ENCODE results near the gene ATRIP. TPM values are rescaled to one million over a fixed set of nuclear protein-coding genes. Genes with fewer than 3 reads are reported as not detected.
A peak's percentile ranks its signal among the peaks of the same experiment; 100 is the strongest.
"Not testable (repeated sequence)": the region's sequence is repeated elsewhere in the genome, so short reads cannot be mapped to it uniquely, and the experiment has no call there.

The ATRIP gene
- total and polyA plus RNA-seq, 11 donors: 2.1 to 5.1 (median 3.6) TPM

DNA sequence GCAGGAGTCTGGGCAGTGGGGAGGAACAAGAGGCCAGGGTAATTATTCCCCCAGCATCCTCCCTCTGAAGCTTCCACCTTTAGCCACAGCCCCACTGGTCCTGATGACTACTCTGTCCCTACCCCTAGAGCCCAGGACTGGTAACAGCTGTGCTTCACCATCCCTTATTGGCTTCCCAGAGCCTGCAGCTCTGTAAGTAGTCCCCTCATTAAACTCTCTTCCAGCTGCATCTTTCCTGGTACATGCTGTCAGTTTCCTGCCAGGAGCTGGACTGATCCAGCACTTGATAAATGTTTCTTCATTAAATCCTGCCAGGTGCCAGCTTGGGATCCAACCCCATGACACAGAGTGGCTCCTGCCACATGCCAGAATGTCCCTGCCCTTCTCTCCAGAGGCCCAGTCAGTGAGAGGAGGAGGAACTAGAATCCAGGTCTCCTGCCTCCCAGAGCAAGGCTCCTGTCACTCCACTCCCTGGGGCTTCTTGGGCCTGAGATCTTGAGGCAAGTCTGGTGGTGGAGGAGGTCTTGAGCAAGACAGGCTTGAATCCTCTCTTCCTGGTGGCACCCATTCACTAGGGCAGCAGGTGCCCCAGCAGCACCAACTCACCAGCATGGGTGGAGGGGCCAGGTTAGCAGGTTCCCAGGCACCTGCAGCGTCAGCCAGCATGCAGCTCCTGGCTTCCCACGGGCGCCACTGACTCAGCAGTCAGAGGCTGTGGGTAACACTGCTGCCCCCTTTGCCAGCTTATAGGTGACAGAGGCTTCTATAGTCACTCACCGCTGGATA is 47.0 kb upstream of the ATRIP start:
- Histone ChIP-seq H3K4me3 (no peak overlapping the region), H3K36me3 (peaks cover 0 to 15% (median 6%) of the 10 kb centered on the region in 9 donors), H3K4me1 (peaks cover 0 to 11% (median 2%) of the 10 kb centered on the region in 12 donors), H3K9me3 (no peaks in the 10 kb centered on the region), H3K27me3 (peaks cover 0 to 9% (median 0%) of the 10 kb centered on the region in 9 donors), H3K27ac (no peak overlapping the region)
- TF ChIP-seq, protein P1, sequence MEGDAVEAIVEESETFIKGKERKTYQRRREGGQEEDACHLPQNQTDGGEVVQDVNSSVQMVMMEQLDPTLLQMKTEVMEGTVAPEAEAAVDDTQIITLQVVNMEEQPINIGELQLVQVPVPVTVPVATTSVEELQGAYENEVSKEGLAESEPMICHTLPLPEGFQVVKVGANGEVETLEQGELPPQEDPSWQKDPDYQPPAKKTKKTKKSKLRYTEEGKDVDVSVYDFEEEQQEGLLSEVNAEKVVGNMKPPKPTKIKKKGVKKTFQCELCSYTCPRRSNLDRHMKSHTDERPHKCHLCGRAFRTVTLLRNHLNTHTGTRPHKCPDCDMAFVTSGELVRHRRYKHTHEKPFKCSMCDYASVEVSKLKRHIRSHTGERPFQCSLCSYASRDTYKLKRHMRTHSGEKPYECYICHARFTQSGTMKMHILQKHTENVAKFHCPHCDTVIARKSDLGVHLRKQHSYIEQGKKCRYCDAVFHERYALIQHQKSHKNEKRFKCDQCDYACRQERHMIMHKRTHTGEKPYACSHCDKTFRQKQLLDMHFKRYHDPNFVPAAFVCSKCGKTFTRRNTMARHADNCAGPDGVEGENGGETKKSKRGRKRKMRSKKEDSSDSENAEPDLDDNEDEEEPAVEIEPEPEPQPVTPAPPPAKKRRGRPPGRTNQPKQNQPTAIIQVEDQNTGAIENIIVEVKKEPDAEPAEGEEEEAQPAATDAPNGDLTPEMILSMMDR (IDR thresholded peaks at IDR 0.05): no peak
- no peak for TF ChIP-seq POLR2A (IDR thresholded peaks at IDR 0.05)
- no peak for ATAC-seq
- intact Hi-C loops (cut with DNase I): loop anchor here in 7 of 10 donors (2.0 to 10.0 kb wide), 7 partner anchors 35 to 149 kb away; no protein-coding TSS in a partner anchor
- 64 to 81% (median 69%) methylated on average over 4 of the region's 4 CpGs for WGBS, 4 donors
- no peak for DNase-seq

DNA sequence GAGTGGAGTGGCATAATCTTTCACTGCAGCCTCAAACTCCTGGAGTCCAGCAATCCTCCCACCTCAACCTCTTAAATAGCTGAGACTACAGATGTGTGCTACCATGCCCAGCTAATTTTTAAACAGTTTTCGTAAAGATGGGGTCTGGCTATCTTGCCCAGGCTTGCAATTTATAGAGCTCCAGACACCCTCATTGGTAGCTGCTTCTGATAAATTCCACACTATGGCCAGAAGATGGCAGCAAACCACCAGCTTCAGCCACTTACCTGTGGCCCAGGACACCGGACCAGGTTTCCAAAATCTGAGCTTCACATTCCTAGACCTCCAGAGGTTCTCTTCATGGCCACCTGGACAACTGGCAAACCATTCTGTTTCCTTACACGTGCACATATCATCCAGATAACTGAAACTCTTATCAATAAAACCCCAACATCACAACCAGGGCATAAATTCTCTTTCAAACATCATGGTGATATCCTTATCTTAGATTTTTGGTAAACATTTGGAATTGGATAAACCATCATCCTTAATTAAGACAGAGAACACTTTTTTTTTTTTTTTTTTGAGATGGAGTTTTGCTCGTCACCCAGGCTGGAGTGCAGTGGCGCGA is 45.6 kb upstream of the ATRIP start:
- Histone ChIP-seq H3K36me3 (peaks cover 0 to 27% (median 18%) of the 10 kb centered on the region in 9 donors), H3K27ac (peak overlapping the region in 1 of 12 donors; percentile 86), H3K4me1 (peaks cover 0 to 11% (median 2%) of the 10 kb centered on the region in 12 donors), H3K27me3 (no peaks in the 10 kb centered on the region), H3K4me3 (no peak overlapping the region), H3K9me3 (no peaks in the 10 kb centered on the region)
- DNase-seq: peak; percentile 46 to 57 (median 49)
- WGBS, 4 donors: 59 to 66% (median 62%) methylated on average over 6 of the region's 6 CpGs
- TF ChIP-seq, protein P1 (IDR thresholded peaks at IDR 0.05): peak; percentile 72 to 89 (median 79)
- TF ChIP-seq POLR2A (IDR thresholded peaks at IDR 0.05): no peak
- ATAC-seq: peak; percentile 43 to 77 (median 60)
- intact Hi-C loops (cut with DNase I): loop anchor here (1.0 to 10.0 kb wide), 10 partner anchors 34 to 148 kb away; no protein-coding TSS in a partner anchor

DNA sequence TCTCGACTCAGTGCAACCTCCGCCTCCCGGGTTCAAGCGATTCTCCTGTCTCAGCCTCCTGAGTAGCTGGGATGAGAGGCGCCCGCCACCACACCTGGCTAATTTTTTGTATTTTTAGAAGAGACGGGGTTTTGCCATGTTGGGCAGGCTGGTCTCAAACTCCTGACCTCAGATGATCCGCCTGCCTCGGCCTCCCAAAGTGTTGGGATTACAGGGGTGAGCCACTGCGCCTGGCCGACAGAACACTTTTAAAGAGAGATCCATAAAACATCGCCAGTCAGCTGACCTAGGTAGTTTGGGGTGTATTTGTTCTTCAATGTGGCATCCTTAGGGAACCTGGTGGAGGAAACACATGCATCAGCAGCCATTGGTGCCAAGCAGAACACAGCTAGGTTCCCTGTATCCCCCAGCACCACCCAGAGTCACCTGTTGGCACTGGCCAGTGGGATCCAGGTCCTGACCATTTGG is 45.1 kb upstream of the ATRIP start:
- 90 to 95% (median 94%) methylated on average over 12 of the region's 12 CpGs for WGBS, 4 donors
- not testable (repeated sequence) for H3K4me3 ChIP-seq

DNA sequence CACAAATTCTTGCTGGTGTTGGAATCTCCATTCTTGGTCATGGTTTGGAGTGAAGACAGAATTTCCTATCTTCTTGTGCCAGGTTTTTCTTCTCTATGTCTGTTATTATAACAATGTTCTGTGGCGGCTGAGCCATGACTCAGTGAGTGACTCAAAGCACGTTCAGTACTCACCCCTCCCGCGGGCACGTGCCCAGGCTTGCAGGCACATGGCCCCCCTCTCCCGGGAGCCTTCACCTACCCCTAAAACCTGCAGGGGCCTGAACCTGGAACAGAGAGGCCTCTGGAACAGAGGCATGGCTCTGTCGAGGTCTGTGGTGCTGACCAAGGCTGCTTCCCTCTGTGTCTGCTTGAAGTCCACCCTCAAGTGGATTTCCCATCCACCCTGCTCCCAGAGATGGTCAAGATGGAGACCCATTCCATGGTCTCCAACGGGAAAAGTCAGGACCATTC is 44.2 kb upstream of the ATRIP start:
- Histone ChIP-seq H3K27me3 (no peaks in the 10 kb centered on the region), H3K4me3 (no peak overlapping the region), H3K36me3 (peaks cover 0 to 40% (median 31%) of the 10 kb centered on the region in 9 donors), H3K27ac (peak overlapping the region in 6 of 12 donors; percentile 1 to 86 (median 25)), H3K4me1 (peaks cover 0 to 11% (median 2%) of the 10 kb centered on the region in 12 donors), H3K9me3 (no peaks in the 10 kb centered on the region)
- WGBS, 4 donors: 39 to 65% (median 50%) methylated on average over 8 of the region's 8 CpGs
- TF ChIP-seq, protein P1 (IDR thresholded peaks at IDR 0.05): no peak
- no peak for TF ChIP-seq POLR2A (IDR thresholded peaks at IDR 0.05)
- intact Hi-C loops (cut with DNase I): loop anchor here in 4 of 10 donors (2.0 to 10.0 kb wide), 3 partner anchors 30 to 145 kb away; no protein-coding TSS in a partner anchor
- peak in 3 of 5 donors; percentile 61 to 86 (median 75) for DNase-seq
- peak; percentile 33 to 82 (median 66) for ATAC-seq

More for the DNA sequence above, 45.1 kb upstream of the ATRIP start:
- H3K27me3 ChIP-seq, DNase-seq, ATAC-seq, H3K9me3 ChIP-seq: not testable (repeated sequence)
- intact Hi-C loops (cut with DNase I): loop anchor here (1.0 to 10.0 kb wide), 10 partner anchors 33 to 147 kb away; no protein-coding TSS in a partner anchor
- peak overlapping the region in 5 of 12 donors; percentile 1 to 86 (median 33) for H3K27ac ChIP-seq
- H3K36me3 ChIP-seq: peaks cover 0 to 32% (median 23%) of the 10 kb centered on the region in 9 donors
- peaks cover 0 to 11% (median 2%) of the 10 kb centered on the region in 12 donors for H3K4me1 ChIP-seq

All from heart left ventricle (tissue), 16 donors.